Measurements from ENCODE around the gene TBC1D16. TPM values are rescaled to one million over a fixed set of nuclear protein-coding genes. Genes with fewer than 3 reads are reported as not detected.

The TBC1D16 gene
- total RNA-seq, 1 experiment from 2014 or later = 85.8 TPM

DNA sequence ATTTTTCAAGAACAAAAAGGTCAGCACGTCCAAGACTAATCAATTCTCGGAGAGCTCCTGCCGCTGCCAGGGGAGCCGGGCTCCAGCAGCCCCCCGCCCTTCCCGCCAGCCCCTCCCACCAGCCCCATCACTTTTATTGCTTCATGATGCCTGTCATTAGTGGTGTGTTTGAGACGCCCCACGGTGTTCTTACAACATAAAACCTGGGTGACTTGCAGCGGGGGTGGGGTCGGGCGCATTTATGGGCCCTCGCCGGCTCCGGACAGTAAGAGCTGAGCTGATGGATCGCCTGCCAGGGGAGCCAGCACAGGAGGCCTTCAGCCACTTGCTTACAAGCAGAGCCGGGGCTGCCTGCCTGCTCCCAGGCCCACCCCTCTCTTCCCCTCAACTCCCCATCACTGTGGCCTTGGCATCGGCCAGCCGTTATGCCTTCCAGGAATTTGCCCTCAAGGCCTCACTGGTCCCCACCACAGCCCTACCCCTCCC lies 113.5 kb downstream of the TBC1D16 start:
- Mint-ChIP-seq H3K4me1 (peaks cover 12 to 27% of the 10 kb centered on the region in 2 experiments), H3K9me3 (no peaks in the 10 kb centered on the region), H3K27ac (no peak overlapping the region), H3K27me3 (ENCODE audit: low read depth) (peaks cover 19% of the 10 kb centered on the region), H3K4me3 (no peak overlapping the region), H3K36me3 (ENCODE audit: insufficient read depth in 1 of 3, low read depth in 3 of 3) (no peaks in the 10 kb centered on the region)
- no peak overlapping the region for H3K9ac ChIP-seq (ENCODE audit: extremely low read depth, insufficient read length, low read length)
- H2BK120ac ChIP-seq (ENCODE audit: low read depth, low read length, poor library complexity, severe bottlenecking) = no peak overlapping the region
- H4K5ac ChIP-seq (ENCODE audit: insufficient read length, low read depth, low read length) = no peak overlapping the region
- no peak overlapping the region for H2BK15ac ChIP-seq (ENCODE audit: low read depth, low read length)
- H3K23me2 ChIP-seq (ENCODE audit: insufficient read length, low read depth, low read length, poor library complexity, severe bottlenecking) = no peaks in the 10 kb centered on the region
- no peaks in the 10 kb centered on the region for H4K20me1 ChIP-seq (ENCODE audit: control insufficient read depth, insufficient read depth, insufficient read length)
- TF ChIP-seq, protein P1, sequence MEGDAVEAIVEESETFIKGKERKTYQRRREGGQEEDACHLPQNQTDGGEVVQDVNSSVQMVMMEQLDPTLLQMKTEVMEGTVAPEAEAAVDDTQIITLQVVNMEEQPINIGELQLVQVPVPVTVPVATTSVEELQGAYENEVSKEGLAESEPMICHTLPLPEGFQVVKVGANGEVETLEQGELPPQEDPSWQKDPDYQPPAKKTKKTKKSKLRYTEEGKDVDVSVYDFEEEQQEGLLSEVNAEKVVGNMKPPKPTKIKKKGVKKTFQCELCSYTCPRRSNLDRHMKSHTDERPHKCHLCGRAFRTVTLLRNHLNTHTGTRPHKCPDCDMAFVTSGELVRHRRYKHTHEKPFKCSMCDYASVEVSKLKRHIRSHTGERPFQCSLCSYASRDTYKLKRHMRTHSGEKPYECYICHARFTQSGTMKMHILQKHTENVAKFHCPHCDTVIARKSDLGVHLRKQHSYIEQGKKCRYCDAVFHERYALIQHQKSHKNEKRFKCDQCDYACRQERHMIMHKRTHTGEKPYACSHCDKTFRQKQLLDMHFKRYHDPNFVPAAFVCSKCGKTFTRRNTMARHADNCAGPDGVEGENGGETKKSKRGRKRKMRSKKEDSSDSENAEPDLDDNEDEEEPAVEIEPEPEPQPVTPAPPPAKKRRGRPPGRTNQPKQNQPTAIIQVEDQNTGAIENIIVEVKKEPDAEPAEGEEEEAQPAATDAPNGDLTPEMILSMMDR (conservative IDR thresholded peaks at IDR 0.05) = no peak
- H3K79me2 ChIP-seq (ENCODE audit: insufficient read depth, low read length) = no peaks in the 10 kb centered on the region
- H3K27me3 ChIP-seq (ENCODE audit: insufficient read depth, low read length) = no peaks in the 10 kb centered on the region
- no peaks in the 10 kb centered on the region for H3K4me1 ChIP-seq (ENCODE audit: insufficient read depth, low read length)
- H2AK5ac ChIP-seq (ENCODE audit: insufficient read length, low read length) = no peak overlapping the region
- no peak overlapping the region for H3K56ac ChIP-seq (ENCODE audit: insufficient read length, low read depth, low read length)
- no peak overlapping the region for H3K4ac ChIP-seq (ENCODE audit: low read depth, low read length)
- H2BK12ac ChIP-seq (ENCODE audit: insufficient read length, low read depth, low read length) = no peak overlapping the region
- no peaks in the 10 kb centered on the region for H3K79me1 ChIP-seq (ENCODE audit: insufficient read depth, low read depth, low read length, poor library complexity, severe bottlenecking)
- no peak overlapping the region for H3K23ac ChIP-seq (ENCODE audit: insufficient read length, low read depth, low read length)
- no peak overlapping the region for H4K91ac ChIP-seq (ENCODE audit: insufficient read length, low read depth, low read length)
- H3K4me2 ChIP-seq (ENCODE audit: insufficient read depth, insufficient read length, low read length) = no peak overlapping the region
- H3K27ac ChIP-seq (ENCODE audit: insufficient read length, low read depth, low read length) = no peak overlapping the region
- no peak overlapping the region for H3K18ac ChIP-seq (ENCODE audit: insufficient read length, low read depth, low read length)
- no peak for DNase-seq
- no peak overlapping the region for H3K14ac ChIP-seq (ENCODE audit: insufficient read depth, low read length)
- H2BK20ac ChIP-seq (ENCODE audit: low read depth, low read length, poor library complexity, severe bottlenecking) = no peak overlapping the region
- H3T11ph ChIP-seq (ENCODE audit: low read length) = no peak overlapping the region
- H4K8ac ChIP-seq (replicated peaks; ENCODE audit: insufficient read length, low read depth, low read length) = no peak overlapping the region
- H3K9me3 ChIP-seq (ENCODE audit: control insufficient read depth, low read depth, low read length) = no peaks in the 10 kb centered on the region
- no CpG with 5 or more reads among the region's 18 CpGs for WGBS (ENCODE audit: extremely low coverage, insufficient read length, low lambda C conversion rate)
- no peak overlapping the region for H2AFZ ChIP-seq (ENCODE audit: low read length)
- no peak overlapping the region for H2BK5ac ChIP-seq (ENCODE audit: insufficient read length, low read length)
